Stimulated activated CD4-positive, alpha-beta T cell treated with anti-CD3 and anti-CD28 coated beads, Interleukin-15, amount 100 ng/mL, for 48 hours (primary cell): ENCODE data around the gene HDAC4.
A peak's percentile ranks its signal among the peaks of the same experiment; 100 is the strongest.

Experiments used
- DNase-seq, 2 donors: peaks; one replicate each; pipeline ENCODE4 v3.0.0-alpha.2; 2020; ENCODE audit warnings: low read depth in 2 of 2

Gene HDAC4

GRCh38 chr2:239308661-239309397 lies 92.0 kb downstream of the HDAC4 start:
- DNase-seq, result no peak

DNA sequence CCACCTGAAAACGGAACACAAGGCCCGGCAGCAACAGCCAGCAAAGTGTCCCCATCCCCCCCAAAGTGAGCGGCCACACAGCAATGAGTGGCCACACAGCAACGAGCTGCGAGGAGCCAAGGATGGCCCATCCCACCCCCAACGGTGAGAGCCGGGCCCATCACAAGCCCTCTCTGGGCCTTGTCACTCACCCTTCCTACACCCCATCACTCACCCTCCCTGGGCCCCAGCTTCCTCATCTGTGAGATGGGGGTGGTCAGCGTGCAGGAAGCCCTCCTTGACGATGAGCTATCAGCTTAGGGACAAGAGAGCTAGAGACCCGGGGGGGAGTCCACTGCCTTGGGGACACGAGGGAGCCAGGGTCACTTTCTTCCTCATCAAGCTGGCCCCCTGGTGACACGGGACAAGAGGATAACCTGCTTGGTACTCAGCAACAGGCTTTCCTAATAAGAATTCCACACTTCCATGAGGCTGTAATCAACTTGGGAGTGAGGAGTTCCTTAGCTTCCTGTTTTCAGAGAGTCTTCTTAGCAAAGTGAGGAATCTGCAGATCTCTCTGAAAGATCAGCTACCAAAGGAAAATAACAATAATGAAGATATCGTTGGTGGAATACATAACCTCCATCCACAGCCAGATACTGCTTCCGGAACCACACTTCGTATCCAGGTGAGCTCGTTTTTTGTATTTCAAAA lies 92.8 kb downstream of the HDAC4 start:
- no peak for DNase-seq

GRCh38 chr2:239307221-239307569 lies 93.6 kb downstream of the HDAC4 start:
- no peak for DNase-seq

DNA sequence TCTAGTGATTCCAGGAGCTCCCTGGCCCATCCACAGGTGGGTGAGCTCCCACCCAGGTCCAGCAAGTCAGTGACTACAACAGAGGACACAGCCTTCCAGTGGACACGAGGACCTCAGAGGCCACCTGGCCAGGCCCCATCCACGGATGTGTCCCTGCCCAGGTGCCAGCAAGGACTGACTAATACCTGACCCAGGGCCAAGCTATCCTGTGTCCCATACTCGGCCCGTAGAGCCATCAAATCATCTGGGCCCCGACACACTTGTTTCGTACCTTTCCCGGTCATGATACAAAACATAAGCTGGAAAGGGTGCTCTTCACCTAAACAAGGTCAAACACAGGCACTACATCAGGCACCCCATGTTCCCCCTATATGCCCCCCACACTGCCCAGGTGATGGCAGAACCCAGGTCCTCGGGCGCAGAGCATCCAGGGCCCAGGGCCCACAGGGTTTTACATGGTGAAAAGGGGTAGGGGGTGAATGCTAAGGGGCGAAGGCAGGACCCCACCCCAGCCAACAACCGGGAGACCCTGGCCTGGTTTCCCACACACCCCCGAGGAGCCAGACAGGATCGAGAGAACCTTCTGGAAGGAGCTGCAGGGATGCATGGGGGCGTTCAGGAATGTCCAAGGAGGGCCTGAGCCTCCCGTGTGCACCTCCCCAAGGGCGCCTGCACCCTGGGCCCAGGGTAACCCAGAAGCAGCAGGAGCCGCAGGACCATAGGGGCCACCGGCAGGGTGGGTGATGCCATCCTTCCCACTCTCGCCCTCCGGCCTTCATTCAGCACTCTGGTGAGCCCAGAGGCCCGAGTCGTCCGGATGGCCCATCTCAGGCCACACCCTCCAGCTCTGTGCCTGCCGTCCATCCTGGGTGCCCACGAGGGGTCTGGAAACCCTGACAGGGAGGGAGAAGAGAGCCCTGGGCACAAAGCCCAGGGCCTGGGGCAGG lies 94.3 kb downstream of the HDAC4 start:
- no peak for DNase-seq

DNA sequence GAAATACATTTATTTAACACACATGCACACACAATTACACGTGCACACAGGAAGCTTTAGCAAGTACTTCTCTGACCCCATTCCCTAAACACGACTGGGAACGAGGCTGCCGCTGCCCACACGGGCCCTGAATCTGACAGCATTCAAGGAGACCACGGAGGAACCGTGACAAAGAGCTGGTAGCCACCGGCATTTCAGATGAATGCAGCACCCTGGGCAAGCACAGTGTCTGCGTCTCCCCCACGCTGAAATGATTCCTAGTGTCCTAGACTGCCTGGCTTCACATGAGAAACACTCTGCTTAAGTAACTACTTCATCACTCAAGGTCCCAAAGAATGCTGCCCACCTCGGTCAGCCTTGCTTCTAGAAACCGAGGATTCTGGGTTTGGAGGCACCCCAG lies 95.0 kb downstream of the HDAC4 start:
- no peak for DNase-seq

DNA sequence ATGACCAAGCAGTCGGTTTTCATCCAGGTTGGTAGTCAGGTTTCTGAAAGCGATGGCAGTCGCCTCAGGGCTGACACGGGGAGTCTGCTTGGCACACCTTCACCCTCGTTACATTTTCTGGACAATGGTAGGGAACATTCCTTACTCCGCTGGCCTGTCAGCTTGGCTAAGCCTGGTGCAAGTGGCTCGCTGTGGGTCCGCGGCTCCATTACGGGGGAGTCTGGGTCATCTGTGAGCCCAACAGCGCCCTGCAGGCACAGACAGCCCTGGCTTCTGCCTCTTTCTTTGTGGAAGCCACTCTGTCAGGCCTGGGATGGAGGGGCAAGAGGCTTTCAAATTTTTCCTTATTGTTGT lies 95.6 kb downstream of the HDAC4 start:
- no peak for DNase-seq

DNA sequence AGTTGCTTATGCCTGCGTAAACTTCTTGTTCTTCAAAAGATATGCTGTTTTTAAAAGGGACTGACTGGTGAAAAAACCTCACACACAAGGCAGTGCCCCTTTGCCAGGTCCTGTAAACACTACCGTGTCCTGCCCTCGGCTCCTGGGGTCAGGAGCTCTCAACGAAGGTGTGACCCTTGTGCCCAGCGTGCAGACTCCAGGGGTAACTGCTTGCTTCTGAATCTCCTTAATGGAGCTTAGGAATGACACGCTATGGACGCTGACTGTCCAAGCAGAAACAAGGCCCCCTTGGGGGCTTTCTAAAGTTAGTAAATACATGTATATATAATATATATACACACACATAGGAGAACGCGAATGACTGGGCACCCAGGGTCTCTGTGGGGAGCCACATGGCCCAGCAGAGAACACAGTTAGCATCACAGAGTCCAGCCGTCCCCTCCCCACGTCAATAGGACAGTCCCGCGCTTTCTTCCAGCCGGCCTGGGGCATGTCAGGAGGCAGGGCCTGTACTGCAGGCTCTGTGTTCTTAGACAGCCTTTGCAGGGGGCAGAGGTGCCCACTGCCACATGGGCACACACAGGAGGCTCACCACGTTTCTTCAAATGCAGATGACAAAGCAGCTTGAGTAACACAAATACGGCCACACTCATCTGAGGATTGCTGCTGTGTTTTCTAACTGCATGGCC lies 96.1 kb downstream of the HDAC4 start:
- no peak for DNase-seq

DNA sequence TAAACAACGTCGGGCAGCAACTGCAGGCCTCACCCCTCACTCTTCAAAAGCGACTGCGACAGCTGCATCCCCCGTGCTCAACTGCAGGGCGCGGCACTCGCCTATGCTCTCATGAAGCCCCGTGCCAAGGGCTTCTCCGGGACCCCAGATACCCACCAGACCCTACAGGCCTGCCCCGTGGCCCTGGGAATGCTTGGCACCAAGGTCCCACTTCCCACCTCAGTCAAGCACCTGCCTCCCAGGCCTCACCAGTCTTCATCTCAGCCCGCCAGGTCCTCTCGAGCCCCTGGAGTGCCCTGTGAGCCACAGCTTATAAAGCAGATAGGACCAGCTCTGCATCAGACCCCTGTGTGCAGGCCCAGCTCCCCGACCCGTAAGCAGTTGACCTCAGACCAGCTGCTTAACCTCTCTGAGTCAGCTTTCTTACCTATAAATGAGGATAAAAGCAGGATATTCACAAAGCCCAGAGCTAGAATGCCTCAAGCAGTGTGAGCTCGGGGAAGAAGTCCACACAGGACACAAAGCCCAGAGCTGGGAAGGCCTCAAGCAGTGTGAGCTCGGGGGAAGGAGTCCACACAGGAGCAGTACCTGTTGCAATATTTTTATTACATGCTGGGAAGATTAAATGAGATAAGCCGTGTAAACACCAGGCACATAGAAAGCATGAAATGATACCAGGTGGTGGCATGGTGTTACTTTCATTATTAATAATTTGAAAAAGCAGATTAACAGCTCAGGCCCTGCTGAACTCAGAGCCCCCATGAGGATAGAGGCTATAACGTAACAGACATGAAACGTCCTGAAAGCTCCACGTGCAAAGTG lies 96.9 kb downstream of the HDAC4 start:
- DNase-seq, result no peak

- DNase-seq, result no peak
Observed at GRCh38 chr2:239302808-239303557, 97.8 kb downstream of the HDAC4 start.

DNA sequence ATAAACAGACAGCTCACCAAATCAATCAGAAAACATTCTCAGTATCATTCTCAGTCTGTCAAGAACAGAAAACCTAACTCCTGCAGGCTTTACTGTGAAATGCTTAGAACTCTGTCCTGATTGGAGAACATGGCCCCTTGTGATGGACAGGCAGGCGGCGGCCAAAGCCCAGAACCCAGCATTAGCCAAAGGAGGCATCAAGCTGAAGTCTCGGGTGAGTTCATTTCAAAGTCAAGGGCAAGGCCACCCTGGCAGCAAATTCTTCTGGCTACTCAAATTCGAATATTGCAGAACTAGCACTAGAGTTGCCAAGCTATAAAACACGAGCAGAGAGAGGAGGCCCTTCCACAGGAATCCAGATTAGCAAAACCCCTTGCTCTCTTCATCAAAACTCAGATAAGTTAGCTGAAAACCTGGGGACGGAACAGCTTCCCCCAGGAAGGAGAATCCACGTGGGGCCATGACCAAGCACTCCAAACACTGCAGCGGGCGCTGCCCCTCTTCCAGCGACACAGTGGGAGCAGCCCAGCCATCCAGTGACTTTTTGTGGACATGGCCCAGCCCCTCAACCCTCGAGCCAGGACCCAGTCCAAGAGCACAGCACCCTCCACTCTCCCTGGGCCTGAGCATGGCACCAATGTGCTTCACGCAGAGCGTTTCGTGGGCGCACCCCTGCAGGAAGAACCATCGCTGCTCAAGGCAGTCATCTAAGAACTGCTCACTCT lies 98.6 kb downstream of the HDAC4 start:
- no peak for DNase-seq

GRCh38 chr2:239300871-239301735 lies 99.7 kb downstream of the HDAC4 start:
- no peak for DNase-seq

DNA sequence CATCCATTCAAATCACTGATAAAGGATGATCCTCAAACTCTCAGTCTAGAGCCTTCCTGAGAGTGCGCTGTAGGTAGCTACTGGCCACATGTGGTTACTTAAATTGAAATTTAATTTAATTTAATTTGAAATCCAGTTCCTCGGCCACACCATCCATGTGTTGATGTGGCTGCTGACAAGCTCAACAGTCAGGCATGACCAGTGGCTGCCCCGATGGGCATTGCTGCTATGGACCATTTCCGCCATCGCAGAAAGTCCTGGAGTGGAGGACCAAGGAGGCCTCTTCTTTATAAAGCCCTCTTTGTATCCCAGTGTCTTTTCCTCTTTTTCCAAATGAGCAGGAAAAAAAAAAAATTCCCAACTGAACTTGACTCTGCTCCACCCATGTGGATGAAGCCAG lies 100.6 kb downstream of the HDAC4 start:
- no peak for DNase-seq

DNA sequence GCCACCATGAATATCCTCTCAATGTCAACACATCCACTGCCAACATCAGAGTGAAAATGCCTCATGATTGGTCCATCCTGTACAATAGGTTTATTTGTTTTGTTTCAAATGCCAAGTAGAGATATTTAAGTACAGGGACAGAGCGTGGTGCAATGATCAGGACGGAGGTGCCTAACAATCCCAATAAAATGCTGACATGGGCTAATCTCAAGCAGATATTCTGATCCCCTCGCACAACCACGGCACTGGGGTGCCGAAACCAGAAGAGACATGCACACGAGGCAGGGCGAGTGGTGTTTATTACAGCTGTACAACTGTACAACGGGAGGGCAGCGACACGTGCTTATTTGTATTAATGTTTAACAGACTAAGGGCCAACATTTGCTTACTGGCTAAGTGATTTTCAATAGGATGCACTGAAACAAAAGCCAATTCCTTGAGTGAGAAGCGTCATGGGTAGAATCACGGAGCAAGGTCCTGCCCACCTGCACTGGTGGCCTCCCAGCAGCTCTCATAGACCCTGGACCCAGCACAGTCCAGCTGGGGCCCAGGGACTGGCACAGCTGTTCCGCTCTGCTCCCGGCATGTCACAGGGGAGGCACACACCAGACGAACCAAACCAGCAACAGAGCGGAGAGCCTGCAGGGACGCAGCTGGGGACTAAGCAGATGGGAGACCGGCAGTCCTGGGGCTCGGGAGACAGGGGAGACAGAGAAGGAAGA lies 101.4 kb downstream of the HDAC4 start:
- DNase-seq, result no peak

- DNase-seq, result peak; percentile 66 to 68
Observed at GRCh38 chr2:239298116-239298804, 102.6 kb downstream of the HDAC4 start.

GRCh38 chr2:239297142-239298004 lies 103.4 kb downstream of the HDAC4 start:
- no peak for DNase-seq
